Effector memory CD4-positive, alpha-beta T cell (primary cell): ENCODE measurements around the gene WFDC1.

Experiments
- DNase-seq, 3 donors: peaks; one replicate each; pipeline ENCODE4 v3.0.0-alpha.2; 2020
- H3K27ac ChIP-seq: 2 replicates; pipeline ENCODE4 v1.7.0; 2013; ENCODE audit warnings: mild to moderate bottlenecking, low read length, moderate library complexity; ENCODE audit not compliant: insufficient read depth, poor library complexity, severe bottlenecking
- H3K27me3 ChIP-seq: replicated peaks from 2 replicates; pipeline ENCODE4 v1.7.0; 2013; ENCODE audit warnings: mild to moderate bottlenecking, low read length; ENCODE audit not compliant: insufficient read depth, control insufficient read depth, poor library complexity, severe bottlenecking
- H3K36me3 ChIP-seq: 2 replicates; pipeline ENCODE4 v1.7.0; 2013; ENCODE audit warnings: mild to moderate bottlenecking, low read length, moderate library complexity; ENCODE audit not compliant: control insufficient read depth, insufficient read depth
- H3K4me1 ChIP-seq: 2 replicates; pipeline ENCODE4 v1.7.0; 2013; ENCODE audit warnings: low read length, mild to moderate bottlenecking; ENCODE audit not compliant: control insufficient read depth, insufficient read depth, poor library complexity, severe bottlenecking
- H3K4me3 ChIP-seq: 2 replicates; pipeline ENCODE4 v1.7.0; 2013; ENCODE audit warnings: low read length, low read depth, mild to moderate bottlenecking; ENCODE audit not compliant: insufficient read depth, poor library complexity, severe bottlenecking
- H3K9me3 ChIP-seq: 2 replicates; pipeline ENCODE4 v1.7.0; 2013; ENCODE audit warnings: mild to moderate bottlenecking, low read length, moderate library complexity; ENCODE audit not compliant: control insufficient read depth

The WFDC1 gene

DNA sequence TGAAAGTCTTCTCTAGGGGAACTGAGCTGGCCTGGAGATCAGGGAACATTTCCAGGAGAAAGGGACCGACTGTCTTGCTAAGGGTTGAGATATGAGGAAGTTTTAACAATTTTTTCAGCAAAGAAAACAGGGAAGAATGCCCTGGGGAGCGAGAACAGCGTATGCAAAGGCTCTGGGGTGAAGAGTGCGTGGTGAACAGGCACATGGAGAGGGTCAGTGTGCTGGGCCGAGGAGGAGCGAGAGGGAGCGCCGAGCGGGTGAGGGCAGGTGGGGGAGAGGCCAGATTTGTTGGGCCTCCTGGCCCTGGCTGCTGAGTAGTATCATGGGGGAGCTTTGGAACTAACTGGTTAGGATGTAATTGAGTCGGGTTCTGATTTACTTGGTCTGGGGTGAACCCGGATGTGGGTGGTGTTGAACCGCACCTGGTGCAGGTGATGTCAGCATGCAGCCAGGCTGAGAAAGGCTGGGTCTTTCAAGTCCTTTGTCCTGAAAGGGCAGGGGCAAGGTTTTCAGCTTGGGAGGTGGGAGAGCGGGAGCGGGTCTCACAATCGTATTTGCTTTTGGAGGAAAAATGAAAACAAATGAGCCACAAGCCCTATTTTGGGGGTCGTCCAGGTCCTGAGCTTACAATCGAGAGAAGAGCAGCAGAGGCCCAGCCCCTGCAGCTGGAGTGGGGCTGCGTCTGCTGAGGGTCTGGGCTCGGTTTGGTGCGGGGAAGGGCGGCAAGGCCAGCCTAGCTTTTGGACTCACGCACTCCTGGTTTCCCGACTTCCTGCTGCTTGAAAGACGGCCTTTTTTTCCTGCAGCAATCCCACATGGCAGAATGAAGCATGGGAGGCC is 11.1 kb upstream of the WFDC1 start:
- Histone ChIP-seq H3K27ac (no peak overlapping the region), H3K27me3 (no peaks in the 10 kb centered on the region), H3K4me1 (no peaks in the 10 kb centered on the region), H3K4me3 (no peak overlapping the region), H3K9me3 (no peaks in the 10 kb centered on the region), H3K36me3 (no peaks in the 10 kb centered on the region)
- DNase-seq: no peak

GRCh38 chr16:84284154-84284722 is 10.4 kb upstream of the WFDC1 start:
- Histone ChIP-seq H3K27ac (no peak overlapping the region), H3K27me3 (no peaks in the 10 kb centered on the region), H3K4me3 (no peak overlapping the region), H3K4me1 (no peaks in the 10 kb centered on the region), H3K36me3 (no peaks in the 10 kb centered on the region), H3K9me3 (no peaks in the 10 kb centered on the region)
- no peak for DNase-seq

DNA sequence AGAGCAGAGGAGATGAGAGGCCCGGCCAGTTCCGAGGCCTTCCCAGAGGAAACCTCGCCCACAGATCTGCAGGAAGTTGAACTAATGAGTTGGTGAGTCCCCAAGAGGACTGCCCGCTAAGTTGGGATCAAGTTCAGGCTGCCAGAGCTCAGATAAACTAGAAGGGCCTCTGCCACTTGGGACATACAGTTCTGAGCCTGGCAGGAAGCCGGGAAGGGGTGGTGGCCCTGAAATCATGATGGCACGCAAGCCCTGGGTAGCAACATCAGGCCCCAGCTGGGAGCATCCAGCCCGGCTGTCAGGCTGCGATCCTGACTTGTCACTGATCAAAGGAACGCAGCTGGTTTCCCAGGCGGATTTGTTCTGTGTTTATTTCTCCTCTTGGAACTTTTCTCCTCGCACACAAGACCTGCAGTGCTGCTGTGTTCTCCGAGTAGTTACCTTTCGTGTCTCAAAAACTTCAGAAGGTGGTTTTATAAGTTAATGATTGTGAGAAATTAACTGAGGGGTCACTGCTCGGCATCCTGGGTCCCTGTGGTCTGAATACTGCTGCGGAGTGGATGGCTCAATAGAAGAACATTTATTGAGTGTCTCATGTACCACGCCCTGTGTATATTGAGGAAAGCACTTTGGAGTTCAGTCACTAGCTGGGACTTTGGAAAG is 8.0 kb upstream of the WFDC1 start:
- no peak overlapping the region for H3K4me3 ChIP-seq
- H3K4me1 ChIP-seq: no peaks in the 10 kb centered on the region
- no peak for DNase-seq
- no peaks in the 10 kb centered on the region for H3K27me3 ChIP-seq
- no peaks in the 10 kb centered on the region for H3K36me3 ChIP-seq
- no peaks in the 10 kb centered on the region for H3K9me3 ChIP-seq
- no peak overlapping the region for H3K27ac ChIP-seq

DNA sequence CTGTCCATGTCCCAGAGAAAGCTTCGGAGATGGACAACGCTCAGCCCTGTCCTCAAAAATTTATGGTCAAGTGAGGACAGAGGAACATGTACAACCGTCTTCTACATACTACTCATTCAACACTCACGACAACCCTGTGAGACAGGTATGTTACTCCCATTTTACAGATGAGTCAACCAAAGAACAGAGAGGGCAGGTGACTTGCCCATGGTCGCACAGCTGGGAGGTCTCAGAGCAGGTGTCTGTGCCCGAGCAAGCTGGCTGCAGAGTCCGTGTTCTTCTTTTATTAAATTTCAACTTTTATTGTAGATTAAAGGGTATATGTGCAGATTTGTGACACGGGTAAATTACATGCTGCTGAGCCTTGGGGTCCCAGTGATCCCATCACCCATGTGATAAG is 5.8 kb upstream of the WFDC1 start:
- Histone ChIP-seq H3K27ac (no peak overlapping the region), H3K9me3 (no peaks in the 10 kb centered on the region), H3K4me3 (no peak overlapping the region), H3K36me3 (no peaks in the 10 kb centered on the region), H3K27me3 (no peaks in the 10 kb centered on the region), H3K4me1 (no peaks in the 10 kb centered on the region)
- no peak for DNase-seq

DNA sequence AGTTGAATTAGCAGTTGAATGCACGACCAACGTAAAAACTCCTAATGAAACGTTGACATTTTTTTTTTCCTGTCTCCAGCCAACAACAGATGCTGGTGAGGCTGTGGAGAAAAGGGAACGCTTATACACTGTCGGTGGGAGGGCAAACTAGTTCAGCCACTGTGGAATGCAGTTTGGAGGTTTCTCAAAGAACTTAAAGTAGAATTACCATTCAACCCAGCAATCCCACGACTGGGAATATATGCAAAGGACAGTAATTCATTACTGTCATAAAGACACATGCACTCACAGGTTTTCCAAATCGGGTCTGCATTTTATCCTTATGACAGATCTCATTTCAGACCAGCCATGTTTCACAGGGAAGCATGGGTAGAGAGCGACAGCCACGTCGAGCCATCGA is 3.5 kb upstream of the WFDC1 start:
- Histone ChIP-seq H3K27ac (no peak overlapping the region), H3K9me3 (no peaks in the 10 kb centered on the region), H3K4me3 (no peak overlapping the region), H3K4me1 (no peaks in the 10 kb centered on the region), H3K27me3 (peaks cover 4% of the 10 kb centered on the region), H3K36me3 (no peaks in the 10 kb centered on the region)
- no peak for DNase-seq

DNA sequence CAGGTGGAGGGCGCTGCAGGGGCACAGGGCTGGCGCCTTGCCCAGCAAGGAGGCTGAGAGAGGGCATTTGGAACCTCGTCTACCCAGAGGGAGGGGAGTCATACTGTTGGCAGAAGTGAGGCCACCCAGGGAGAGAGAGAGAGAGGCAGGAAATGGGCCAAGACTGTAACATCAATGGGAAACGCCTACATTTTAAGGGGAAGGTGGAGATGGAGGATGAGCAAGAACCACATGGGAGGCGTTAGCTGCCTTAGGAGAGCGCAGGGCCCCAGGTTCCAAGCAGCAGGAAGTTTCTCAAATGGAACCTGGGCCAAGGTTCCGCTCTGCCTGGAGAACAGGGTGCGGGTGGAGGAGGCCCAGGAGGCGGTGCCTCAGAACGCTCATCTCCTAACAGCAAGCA is 2.7 kb upstream of the WFDC1 start:
- no peak overlapping the region for H3K27ac ChIP-seq
- H3K27me3 ChIP-seq: peaks cover 4% of the 10 kb centered on the region
- no peak for DNase-seq
- H3K36me3 ChIP-seq: no peaks in the 10 kb centered on the region
- H3K9me3 ChIP-seq: no peaks in the 10 kb centered on the region
- H3K4me1 ChIP-seq: no peaks in the 10 kb centered on the region
- H3K4me3 ChIP-seq: no peak overlapping the region

DNA sequence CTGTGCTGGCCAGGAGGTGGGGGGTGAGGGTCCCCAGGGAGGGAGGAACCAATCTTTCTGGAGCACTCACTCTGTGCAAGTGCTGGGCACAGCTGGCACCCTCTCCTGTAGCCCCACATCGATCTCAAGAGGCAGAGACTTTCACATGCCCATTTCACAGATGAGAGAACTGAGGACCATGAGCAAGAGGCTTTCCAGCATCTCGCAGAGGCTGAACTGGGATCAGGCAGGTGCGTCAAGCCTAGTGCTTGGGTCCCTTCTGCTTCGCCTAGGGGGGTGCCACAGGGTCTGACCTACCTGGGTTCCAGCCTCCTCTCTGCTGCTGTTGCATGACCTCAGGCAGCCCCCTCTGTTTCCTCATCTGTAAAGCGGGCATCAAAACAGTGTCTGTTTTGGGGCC is 1.3 kb upstream of the WFDC1 start:
- Histone ChIP-seq H3K27ac (no peak overlapping the region), H3K27me3 (peaks cover 4% of the 10 kb centered on the region), H3K36me3 (no peaks in the 10 kb centered on the region), H3K4me3 (no peak overlapping the region), H3K4me1 (no peaks in the 10 kb centered on the region), H3K9me3 (no peaks in the 10 kb centered on the region)
- DNase-seq: no peak

DNA sequence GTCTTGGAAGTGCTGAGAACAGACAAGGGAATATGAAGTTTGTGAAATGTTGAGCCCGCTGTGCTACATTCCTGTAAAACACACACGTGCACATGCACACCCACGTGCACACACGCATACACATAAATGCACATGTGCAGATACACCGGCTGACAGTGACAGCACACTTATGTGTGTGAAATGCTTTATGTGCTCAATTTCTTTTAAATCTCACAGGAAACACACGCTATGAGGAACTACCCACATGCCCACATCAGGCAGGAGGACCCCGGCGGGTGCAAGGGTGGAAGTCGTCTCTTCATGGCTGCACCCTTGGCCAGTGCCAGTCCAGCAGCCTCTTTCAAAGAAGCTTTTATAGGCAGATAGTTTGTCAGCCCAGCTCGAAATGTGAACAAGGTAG is 561 bp upstream of the WFDC1 start:
- Histone ChIP-seq H3K9me3 (no peaks in the 10 kb centered on the region), H3K27ac (no peak overlapping the region), H3K27me3 (peaks cover 4% of the 10 kb centered on the region), H3K4me1 (no peaks in the 10 kb centered on the region), H3K4me3 (no peak overlapping the region), H3K36me3 (no peaks in the 10 kb centered on the region)
- no peak for DNase-seq

DNA sequence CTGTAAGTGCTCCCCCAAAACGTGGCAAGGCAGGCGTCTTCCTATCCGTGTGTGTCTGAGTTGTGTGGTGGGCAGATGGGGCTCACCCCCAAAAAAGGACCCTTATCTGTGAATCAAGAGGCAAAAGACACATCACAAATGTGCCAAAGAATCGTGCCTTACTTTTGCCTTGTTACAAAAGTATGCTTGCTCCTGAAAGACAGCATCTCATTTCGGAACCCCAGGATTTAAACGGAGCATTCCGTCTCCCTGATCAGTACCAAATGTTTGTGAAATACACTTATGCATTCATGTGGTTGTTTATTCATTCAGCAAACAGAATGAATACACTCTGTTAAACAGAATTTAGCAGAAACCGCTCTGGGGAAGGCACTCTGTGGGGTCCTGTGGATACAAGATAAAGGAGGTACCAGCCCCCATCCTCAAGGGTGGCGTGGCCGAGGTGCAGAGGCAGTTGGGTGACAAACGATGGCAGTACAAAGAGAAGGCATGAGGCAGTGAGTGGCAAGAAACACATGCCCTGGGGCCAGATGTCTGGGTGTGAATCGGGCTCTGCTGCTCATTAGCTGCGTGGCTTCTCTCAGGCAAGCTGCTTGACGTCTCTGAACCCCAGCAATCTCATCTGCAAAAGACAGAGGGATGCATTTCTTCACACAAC is 654 bp downstream of the WFDC1 start:
- H3K27ac ChIP-seq: no peak overlapping the region
- H3K9me3 ChIP-seq: no peaks in the 10 kb centered on the region
- DNase-seq: no peak
- no peaks in the 10 kb centered on the region for H3K36me3 ChIP-seq
- H3K27me3 ChIP-seq: peaks cover 4% of the 10 kb centered on the region
- no peaks in the 10 kb centered on the region for H3K4me1 ChIP-seq
- no peak overlapping the region for H3K4me3 ChIP-seq
